Karpas-422 (cell line): ENCODE results near the gene VPS4B. TPM values are rescaled to one million over a fixed set of nuclear protein-coding genes. Genes with fewer than 3 reads are reported as not detected.

Source experiments
- DNase-seq: peaks from one replicate; pipeline ENCODE4 v3.0.0-alpha.2; 2015
- H2AFZ ChIP-seq: fragments of 200-600 bp; sonication (generic); 2 replicates; pipeline ENCODE4 v1.6.1; 2014; ENCODE audit warnings: antibody characterized with exemption, low read length, mixed read lengths
- H3K27ac ChIP-seq: fragments of 200-600 bp; sonication (generic); 2 replicates; pipeline ENCODE4 v1.5.1; 2014; ENCODE audit warnings: mild to moderate bottlenecking, low read length, moderate library complexity
- H3K27me3 ChIP-seq: fragments of 200-600 bp; sonication (generic); 2 replicates; pipeline ENCODE4 v1.6.1; 2014; ENCODE audit warnings: low read length, mixed read lengths
- H3K36me3 ChIP-seq: fragments of 200-600 bp; sonication (generic); 2 replicates; pipeline ENCODE4 v1.6.1; 2014; ENCODE audit warnings: low read length, mixed read lengths; ENCODE audit not compliant: insufficient read depth
- H3K4me1 ChIP-seq: fragments of 200-600 bp; sonication (generic); 2 replicates; pipeline ENCODE4 v1.6.1; 2014; ENCODE audit warnings: mild to moderate bottlenecking, low read length, mixed read lengths
- H3K4me2 ChIP-seq: fragments of 200-600 bp; sonication (generic); 2 replicates; pipeline ENCODE4 v1.6.1; 2014; ENCODE audit warnings: low read length, low read depth, mild to moderate bottlenecking; ENCODE audit not compliant: poor library complexity, severe bottlenecking
- H3K4me3 ChIP-seq: fragments of 200-600 bp; sonication (generic); 2 replicates; pipeline ENCODE4 v1.5.1; 2014; ENCODE audit warnings: mild to moderate bottlenecking, antibody characterized with exemption, low read length, mixed read lengths
- H3K79me2 ChIP-seq: fragments of 200-600 bp; sonication (generic); 2 replicates; pipeline ENCODE4 v1.6.1; 2014; ENCODE audit warnings: mild to moderate bottlenecking, low read length, mixed read lengths
- H3K9ac ChIP-seq: fragments of 200-600 bp; sonication (generic); 2 replicates; pipeline ENCODE4 v1.6.0; 2014; ENCODE audit warnings: low read length
- H3K9me2 ChIP-seq: fragments of 200-600 bp; sonication (generic), shearing (Covaris generic); replicated peaks from 2 replicates; pipeline ENCODE4 v1.6.0; 2014; ENCODE audit warnings: mild to moderate bottlenecking, low read length, moderate library complexity; ENCODE audit not compliant: insufficient read depth
- H3K9me3 ChIP-seq: fragments of 300-700, 200-600 bp; sonication (generic); 2 replicates; pipeline ENCODE4 v1.6.1; 2014; ENCODE audit warnings: low read length, mixed read lengths
- H4K20me1 ChIP-seq: fragments of 200-600 bp; sonication (generic); 2 replicates; pipeline ENCODE4 v1.6.1; 2014; ENCODE audit warnings: mild to moderate bottlenecking, antibody characterized with exemption, low read length, low read depth; ENCODE audit not compliant: insufficient read depth
- total RNA-seq: library from RNA; depleted of rRNA; stranded (reverse); fragments of >200 nt; shearing (Covaris generic); gene quantifications from 2 replicates; pipeline ENCODE4 v1.2.3, GENCODE V29; 2014; ENCODE audit warnings: low replicate concordance

VPS4B gene
- total RNA-seq, 1 experiment from 2014 or later, result 62.7 TPM

DNA sequence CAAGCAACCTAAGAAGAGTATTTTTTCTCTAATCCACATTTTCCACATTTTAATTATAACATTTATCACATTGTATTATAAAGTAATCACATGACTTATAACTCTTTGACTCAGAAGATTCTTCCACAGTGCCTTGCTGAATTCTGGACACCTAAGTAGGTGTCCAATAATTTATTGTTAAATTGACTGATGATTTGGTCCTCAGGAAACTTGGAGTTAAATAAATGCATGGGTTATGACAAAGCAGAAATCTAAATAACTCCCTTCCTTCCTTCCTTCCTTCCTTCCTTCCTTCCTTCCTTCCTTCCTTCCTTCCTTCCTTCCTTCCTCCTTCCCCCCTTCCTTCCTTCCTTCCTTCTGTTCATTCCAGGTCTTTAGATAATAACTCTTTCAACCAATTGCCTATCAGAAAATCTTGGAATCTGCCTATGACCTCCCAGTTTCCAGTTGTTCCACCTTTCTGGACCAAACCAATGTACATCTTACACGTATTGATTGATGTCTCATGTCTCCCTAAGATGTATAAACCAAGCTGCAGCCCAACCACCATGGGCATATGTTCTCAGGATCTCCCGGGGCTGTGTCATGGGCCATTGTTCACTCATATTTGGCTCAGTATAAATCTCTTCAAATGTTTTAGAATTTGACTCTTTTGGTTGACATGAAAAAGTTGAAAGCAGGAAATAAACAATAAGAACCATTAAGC lies 44.8 kb downstream of the VPS4B start:
- DNase-seq, result no peak
- H3K27me3 ChIP-seq, result no peaks in the 10 kb centered on the region
- no peaks in the 10 kb centered on the region for H3K9me2 ChIP-seq
- no peaks in the 10 kb centered on the region for H3K79me2 ChIP-seq
- no peak overlapping the region for H3K4me3 ChIP-seq
- no peaks in the 10 kb centered on the region; the same call in 1 of the 2 replicates for H3K4me1 ChIP-seq
- no peak overlapping the region for H3K4me2 ChIP-seq
- H4K20me1 ChIP-seq, result no peaks in the 10 kb centered on the region
- no peaks in the 10 kb centered on the region for H3K9me3 ChIP-seq
- no peak overlapping the region for H2AFZ ChIP-seq
- no peak overlapping the region for H3K9ac ChIP-seq
- H3K36me3 ChIP-seq, result no peaks in the 10 kb centered on the region
- no peak overlapping the region for H3K27ac ChIP-seq

DNA sequence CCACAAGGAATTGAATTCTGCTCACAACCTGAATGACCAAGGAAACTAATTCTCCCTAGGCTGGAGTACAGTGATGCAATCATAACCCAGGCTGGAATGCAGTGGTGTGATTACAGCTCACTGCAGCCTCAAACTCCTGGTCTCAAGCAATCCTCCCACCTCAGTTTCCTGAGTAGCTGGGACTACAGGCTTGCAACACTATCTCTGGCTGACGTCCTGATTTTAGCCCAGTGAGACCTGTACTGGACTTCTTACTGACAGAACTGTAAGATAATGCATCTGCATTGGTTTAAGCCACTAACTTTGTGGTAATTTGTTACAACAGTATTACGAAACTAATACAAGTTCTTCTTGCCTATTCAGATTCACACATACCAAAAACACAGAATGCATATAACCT lies 45.7 kb downstream of the VPS4B start:
- no peak overlapping the region for H3K27ac ChIP-seq
- no peaks in the 10 kb centered on the region for H4K20me1 ChIP-seq
- H3K9me3 ChIP-seq, result no peaks in the 10 kb centered on the region
- H3K27me3 ChIP-seq, result no peaks in the 10 kb centered on the region
- no peak overlapping the region for H3K4me3 ChIP-seq
- no peak for DNase-seq
- H3K36me3 ChIP-seq, result no peaks in the 10 kb centered on the region
- H3K9me2 ChIP-seq, result no peaks in the 10 kb centered on the region
- H3K4me1 ChIP-seq, result no peaks in the 10 kb centered on the region; the same call in 1 of the 2 replicates
- H3K79me2 ChIP-seq, result no peaks in the 10 kb centered on the region
- no peak overlapping the region for H3K9ac ChIP-seq
- H2AFZ ChIP-seq, result no peak overlapping the region
- no peak overlapping the region for H3K4me2 ChIP-seq

DNA sequence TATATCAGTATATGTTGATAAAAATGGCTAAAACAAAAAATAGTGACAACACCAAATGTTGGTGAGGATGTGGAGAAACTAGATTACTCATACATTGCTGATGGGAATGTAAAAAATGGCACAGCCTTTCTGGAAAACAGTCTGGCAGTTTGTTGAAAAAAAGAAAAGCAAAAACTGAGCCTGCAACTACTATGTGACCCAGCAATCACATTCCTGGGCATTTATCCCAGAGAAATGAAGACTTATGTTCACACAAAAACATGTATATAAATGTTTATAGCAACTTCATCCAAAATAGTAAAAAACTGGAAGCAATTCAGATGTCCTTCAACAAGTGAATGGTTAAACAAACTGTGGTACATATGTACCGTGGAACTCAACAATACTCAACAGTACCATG lies 47.7 kb downstream of the VPS4B start:
- DNase-seq, result no peak
- no peak overlapping the region for H3K27ac ChIP-seq
- no peaks in the 10 kb centered on the region for H3K9me2 ChIP-seq
- H2AFZ ChIP-seq, result no peak overlapping the region
- no peak overlapping the region for H3K4me2 ChIP-seq
- no peaks in the 10 kb centered on the region for H4K20me1 ChIP-seq
- H3K4me1 ChIP-seq, result no peaks in the 10 kb centered on the region; the same call in 1 of the 2 replicates
- no peaks in the 10 kb centered on the region for H3K36me3 ChIP-seq
- no peak overlapping the region for H3K4me3 ChIP-seq
- no peaks in the 10 kb centered on the region for H3K79me2 ChIP-seq
- H3K9me3 ChIP-seq, result no peaks in the 10 kb centered on the region
- no peak overlapping the region for H3K9ac ChIP-seq
- no peaks in the 10 kb centered on the region for H3K27me3 ChIP-seq

- no peak overlapping the region for H3K27ac ChIP-seq
- no peaks in the 10 kb centered on the region for H4K20me1 ChIP-seq
- H2AFZ ChIP-seq, result no peak overlapping the region
- H3K27me3 ChIP-seq, result no peaks in the 10 kb centered on the region
- no peak overlapping the region for H3K4me2 ChIP-seq
- no peak for DNase-seq
- H3K4me1 ChIP-seq, result no peaks in the 10 kb centered on the region; the same call in 1 of the 2 replicates
- H3K9ac ChIP-seq, result no peak overlapping the region
- no peaks in the 10 kb centered on the region for H3K9me3 ChIP-seq
- no peaks in the 10 kb centered on the region for H3K36me3 ChIP-seq
- H3K9me2 ChIP-seq, result no peaks in the 10 kb centered on the region
- H3K4me3 ChIP-seq, result no peak overlapping the region
- no peaks in the 10 kb centered on the region for H3K79me2 ChIP-seq
These were observed 49.1 kb downstream of the VPS4B start for GRCh38 chr18:63373161-63373560.

DNA sequence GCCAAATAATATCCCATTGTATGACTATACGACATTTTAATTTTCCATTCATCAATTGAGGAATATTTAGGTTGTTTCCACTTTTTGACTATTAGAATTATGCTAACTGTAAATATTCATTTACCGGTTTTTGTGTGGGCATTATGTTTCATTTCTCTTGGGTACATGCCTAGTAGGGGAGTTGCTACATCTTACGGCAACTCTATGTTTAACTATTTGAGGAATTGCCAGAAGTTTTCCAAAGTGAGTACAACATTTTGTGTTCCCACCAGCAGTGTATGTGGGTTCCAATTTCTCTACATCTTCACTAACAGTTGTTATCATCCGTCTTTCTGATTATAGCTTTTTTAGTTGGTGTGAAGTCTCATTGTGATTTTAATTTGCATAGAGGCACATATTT lies 53.7 kb downstream of the VPS4B start:
- H3K4me3 ChIP-seq, result no peak overlapping the region
- no peak for DNase-seq
- peaks cover 33% of the 10 kb centered on the region for H3K79me2 ChIP-seq
- H4K20me1 ChIP-seq, result no peaks in the 10 kb centered on the region
- no peaks in the 10 kb centered on the region for H3K9me2 ChIP-seq
- no peak overlapping the region for H2AFZ ChIP-seq
- H3K9me3 ChIP-seq, result no peaks in the 10 kb centered on the region
- no peak overlapping the region for H3K9ac ChIP-seq
- H3K4me1 ChIP-seq, result peaks cover 16% of the 10 kb centered on the region
- no peak overlapping the region for H3K27ac ChIP-seq
- H3K4me2 ChIP-seq, result no peak overlapping the region
- H3K27me3 ChIP-seq, result no peaks in the 10 kb centered on the region
- no peaks in the 10 kb centered on the region for H3K36me3 ChIP-seq

GRCh38 chr18:63367053-63367953 lies 55.0 kb downstream of the VPS4B start, which contains the start of gene KDSR:
TSS of gene KDSR (minus strand) at chr18:63367206. CDS start at chr18:63367118, 88 bp downstream.
- H3K4me2 ChIP-seq, result peak within 1 kb of the TSS; percentile 87
- peak within 1 kb of the TSS; percentile 93 for H3K9ac ChIP-seq

DNA sequence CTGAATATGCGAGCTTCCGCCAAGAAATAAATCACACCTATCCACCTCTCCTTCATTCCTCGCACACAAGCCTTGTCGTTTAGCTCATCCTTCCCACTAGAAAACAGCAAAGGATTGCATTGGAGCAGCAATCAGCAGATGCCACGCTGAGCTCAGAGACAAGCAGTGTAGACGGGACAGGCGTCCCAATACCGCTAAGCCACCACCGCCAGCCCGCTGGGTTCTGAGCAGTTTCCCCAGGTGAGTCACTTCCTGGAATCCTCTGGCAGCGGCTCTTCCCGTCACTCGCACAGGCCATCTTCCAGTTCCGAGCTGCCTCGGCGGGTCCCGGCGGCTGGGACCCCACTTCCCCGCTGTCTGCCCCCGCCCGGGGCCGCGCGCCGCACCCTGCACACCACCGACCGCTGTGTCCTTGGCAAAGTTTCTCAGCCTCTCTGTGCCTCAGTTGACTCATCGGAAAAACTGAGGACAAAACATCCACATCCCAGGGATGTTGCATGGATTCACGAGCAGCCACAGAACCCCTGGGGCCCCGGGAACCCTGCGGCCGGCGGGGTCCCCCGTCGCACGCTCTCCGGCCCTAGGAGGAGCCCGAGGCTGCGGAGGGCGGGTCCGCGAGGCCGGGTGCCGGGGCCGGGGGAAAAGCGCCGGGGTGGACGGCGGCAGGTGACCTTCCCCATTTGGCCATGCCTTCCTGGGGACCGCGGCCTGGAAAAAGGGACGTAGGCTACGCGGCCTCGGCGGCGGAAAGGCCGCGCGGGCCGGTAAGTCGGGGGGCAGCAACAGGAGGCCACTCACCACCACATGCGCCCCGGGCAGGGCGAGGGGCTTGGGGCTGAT lies 55.8 kb downstream of the VPS4B start:
- DNase-seq, result peak; percentile 79
- Histone ChIP-seq H3K9me2 (no peaks in the 10 kb centered on the region), H2AFZ (peak overlapping the region; percentile 80), H3K4me1 (peaks cover 16% of the 10 kb centered on the region), H3K4me3 (peak overlapping the region; percentile 87), H3K27ac (peak overlapping the region; percentile 5; the same call in 1 of the 2 replicates), H3K9me3 (no peaks in the 10 kb centered on the region), H3K4me2 (peak overlapping the region; percentile 87), H4K20me1 (no peaks in the 10 kb centered on the region), H3K27me3 (no peaks in the 10 kb centered on the region), H3K36me3 (peaks cover 10% of the 10 kb centered on the region), H3K79me2 (peaks cover 41% of the 10 kb centered on the region), H3K9ac (peak overlapping the region; percentile 93)

More at GRCh38 chr18:63367053-63367953, 55.0 kb downstream of the VPS4B start, which contains the start of gene KDSR:
- no peaks in the 10 kb centered on the region for H3K27me3 ChIP-seq
- peaks cover 41% of the 10 kb centered on the region for H3K79me2 ChIP-seq
- H4K20me1 ChIP-seq, result no peaks in the 10 kb centered on the region
- H3K27ac ChIP-seq, result peak within 1 kb of the TSS; percentile 5; the same call in 1 of the 2 replicates
- H3K4me1 ChIP-seq, result peaks cover 16% of the 10 kb centered on the region
- H3K9me3 ChIP-seq, result no peaks in the 10 kb centered on the region
- peak; percentile 93 for DNase-seq
- H3K36me3 ChIP-seq, result peaks cover 3% of the 10 kb centered on the region; the same call in 1 of the 2 replicates
- H3K4me3 ChIP-seq, result peak within 1 kb of the TSS; percentile 87
- no peaks in the 10 kb centered on the region for H3K9me2 ChIP-seq
- H2AFZ ChIP-seq, result peak within 1 kb of the TSS; percentile 80
